ENCODE results near the gene TMEM52.

Gene TMEM52

GRCh38 chr1:1914101-1914970 lies 4.7 kb downstream of the TMEM52 start:
- no peak for DNase-seq

DNA sequence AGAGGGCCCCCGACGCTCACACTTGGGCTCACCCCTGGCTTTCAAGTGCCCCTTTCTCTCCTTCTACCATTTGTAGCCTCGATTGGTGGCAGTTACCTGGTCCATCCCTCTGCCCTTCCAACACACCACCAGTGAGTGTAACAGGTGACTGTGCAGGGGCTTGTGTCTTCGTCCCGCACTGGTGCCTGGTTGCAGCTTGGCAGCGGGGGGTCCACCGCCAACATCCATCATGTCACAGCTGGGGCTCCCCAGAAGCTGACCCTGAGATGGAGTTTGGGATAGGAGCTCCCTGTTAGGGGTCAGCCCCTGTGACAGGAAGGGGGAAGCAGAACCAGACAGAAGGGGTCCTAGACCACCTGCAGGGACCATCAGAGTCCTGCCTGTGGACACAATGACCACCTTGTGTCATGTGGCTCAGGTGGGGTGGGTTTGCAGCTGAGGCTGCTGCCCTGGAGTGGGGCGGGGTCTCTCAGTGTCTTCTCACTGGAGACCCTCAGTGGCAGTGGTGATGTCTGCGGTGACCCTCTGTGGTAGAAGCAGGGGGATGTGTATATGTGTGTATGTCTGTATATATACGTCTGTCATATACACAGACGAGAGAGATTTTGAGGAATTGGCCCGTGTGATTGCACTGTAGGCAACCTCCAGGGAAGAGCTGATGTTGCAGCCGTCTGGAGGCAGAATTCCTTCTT lies 7.6 kb downstream of the TMEM52 start:
- DNase-seq, result no peak

DNA sequence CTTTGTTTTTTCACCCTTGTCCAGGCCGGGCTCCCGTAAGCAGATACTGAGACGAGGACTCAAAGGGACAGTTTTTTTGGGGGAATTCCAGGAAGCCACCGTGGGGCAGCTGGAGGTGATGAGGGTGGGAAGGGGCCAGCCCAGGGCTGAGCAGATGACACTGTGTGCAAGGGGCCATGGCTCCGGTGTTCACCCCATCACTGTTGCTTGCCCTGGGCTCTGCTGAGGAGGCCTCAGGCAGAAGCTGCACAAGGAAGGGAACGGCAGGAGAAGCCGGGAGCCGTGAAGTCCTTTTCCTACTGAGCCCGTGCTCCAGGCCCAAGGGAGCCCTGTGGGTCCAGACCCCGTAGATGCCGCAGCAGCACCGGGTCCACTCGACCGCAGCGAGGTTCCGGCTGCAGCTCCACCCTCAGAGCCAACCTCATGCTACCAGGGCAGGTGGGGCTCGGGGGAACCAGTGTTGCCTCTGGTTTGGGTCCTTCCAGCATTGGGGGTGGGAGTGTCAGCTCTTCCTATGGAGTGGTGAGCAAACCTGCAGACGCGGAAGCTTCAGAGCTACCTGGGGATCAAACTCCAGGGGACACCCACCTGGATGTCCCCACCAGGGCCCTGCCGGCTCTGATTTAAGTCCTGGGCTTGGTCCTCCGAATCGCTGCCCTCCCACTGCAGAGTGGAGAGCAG lies 8.3 kb downstream of the TMEM52 start:
- DNase-seq, result no peak

DNA sequence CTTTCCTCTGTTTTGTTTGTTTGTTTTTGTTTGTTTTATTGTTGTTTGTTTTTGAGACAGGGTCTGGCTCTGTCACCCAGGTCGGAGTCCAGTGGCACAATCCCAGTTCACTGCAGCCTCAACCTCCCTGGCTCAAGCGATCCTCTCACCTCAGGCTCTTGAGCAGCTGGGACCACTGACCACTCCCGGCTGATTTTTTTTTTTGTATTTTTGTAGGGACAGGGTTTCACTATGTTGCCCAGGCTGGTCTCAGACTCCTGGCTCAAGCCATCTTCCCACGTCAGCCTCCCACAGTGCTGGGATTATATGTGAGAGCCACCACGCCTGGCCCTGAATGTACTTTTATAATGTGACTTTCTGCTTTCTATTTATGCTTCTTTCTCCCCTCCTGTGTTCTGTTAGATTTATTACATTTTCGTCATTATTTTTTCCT lies 9.0 kb downstream of the TMEM52 start:
- DNase-seq, result no peak

- DNase-seq, result no peak
These were observed 10.6 kb downstream of the TMEM52 start for GRCh38 chr1:1908506-1908791.

DNA sequence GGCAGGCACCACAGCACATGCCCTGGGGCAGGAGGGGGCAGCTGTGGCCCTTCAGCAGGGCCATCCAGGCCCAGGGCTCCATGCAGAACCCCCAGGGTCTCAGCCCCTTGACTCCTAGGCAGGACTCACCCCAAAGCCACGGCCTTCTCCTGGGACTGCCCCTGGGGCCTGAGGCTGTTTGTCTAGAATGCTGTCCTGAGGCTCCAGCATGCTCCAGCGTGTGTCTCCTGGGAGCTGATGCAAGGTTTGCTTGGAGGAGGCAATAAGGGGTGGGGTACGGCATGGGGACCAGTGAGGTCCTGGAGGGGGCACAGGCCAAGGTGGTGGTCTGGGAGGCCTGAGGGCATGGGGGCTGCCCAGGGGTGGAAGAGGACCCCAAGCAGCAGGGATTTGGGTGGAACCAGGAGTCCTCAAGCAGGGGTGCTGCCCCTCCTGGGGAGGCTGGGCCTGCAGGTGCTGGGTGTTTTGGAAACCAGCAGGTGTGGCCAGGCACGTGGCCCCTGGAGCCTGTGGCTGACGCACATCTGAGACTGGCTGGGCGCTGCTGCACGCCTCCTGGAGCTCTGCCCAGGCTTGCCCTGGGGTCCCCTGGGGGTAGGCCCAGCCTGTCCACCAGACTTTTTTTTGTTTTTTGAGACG lies 11.9 kb downstream of the TMEM52 start:
- no peak for DNase-seq

- peak; percentile 50 for DNase-seq
These were observed 12.6 kb downstream of the TMEM52 start for GRCh38 chr1:1906185-1907097.

- no peak for DNase-seq
These were observed 15.9 kb downstream of the TMEM52 start for GRCh38 chr1:1903224-1903623.

DNA sequence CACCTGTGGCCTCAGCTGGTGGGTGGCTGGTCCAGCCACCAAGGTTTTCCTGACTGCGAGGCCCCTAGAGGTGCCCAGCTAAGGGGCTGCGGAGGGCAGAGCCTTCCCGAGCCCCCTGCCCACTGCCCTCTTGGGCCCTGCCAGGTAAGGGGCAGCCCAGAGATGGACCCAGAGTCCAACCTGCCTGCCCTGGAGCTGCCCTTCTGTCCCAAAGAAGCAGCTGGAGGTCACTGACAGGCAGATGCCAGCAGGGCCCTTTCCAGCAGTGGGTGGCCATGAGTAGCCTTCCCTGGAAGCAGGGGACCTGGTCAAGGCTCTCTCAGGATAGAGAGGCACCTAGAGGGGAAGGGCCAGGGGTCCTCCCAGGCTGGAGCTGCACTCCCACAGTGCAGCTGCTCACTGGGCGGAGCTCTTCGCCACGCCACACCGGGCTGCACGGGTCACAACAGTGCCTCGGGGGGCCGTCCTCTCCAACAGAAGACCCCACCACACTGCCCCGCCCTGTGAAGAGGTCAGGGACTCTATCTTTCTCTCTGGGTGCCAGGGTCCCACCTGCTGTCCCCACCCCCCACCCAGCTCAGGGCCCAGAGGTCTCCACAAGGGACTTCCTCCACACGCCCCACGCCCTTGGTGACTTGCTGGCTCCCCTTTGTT lies 17.3 kb downstream of the TMEM52 start:
- DNase-seq, result no peak

DNA sequence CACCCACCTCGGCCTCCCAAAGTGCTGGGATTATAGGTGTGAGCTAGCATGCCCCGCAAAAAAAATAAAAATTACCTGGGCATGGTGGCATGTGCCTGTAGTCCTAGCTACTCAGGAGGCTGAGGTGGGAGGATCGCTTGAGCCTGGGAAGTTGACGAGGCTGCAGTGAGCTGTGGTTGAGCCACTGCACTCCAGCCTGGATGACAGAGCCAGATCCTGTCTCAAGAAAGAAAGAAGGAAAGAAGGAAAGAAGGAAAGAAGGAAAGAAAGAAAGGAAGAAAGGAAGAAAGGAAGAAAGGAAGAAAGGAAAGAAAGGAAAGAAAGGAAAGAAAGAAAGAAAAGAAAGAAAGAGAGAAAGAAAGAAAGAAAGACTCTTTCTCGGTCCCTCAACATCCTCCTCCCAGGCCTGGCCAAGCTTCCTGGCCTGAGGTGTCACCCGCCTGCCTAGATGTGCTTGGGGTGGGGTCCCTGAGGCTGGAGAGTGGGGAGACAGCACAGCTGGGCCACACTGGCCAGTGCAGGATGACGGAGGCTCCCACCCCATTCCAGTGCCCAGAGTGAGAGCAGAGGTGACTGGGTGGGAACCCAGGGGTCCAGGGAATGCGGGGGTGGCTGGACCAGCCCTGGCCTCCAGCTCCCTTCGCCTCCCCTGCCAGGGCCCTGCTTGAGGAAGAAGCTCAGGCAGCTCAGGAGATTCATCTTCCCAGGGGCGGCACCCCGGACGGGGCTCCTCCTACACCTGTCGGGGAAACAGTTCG lies 18.0 kb downstream of the TMEM52 start:
- DNase-seq, result no peak

DNA sequence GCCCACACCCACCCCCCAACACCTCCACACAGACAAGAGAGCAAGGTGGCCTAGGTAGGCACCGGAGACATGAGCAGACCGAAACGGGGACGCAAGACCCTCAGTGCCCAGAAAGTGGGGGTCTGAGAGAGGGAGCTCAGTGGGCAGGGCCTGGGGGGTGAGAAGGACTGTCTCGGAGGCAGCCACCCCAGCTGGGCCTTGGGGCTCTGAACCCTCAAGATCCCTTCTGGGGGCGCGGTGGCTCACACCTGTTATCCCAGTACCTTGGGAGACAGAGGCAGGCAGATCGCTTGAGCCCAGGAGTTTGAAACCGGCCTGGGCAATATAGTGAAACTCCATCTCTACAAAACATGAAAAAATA lies 19.1 kb downstream of the TMEM52 start:
- DNase-seq, result no peak

DNA sequence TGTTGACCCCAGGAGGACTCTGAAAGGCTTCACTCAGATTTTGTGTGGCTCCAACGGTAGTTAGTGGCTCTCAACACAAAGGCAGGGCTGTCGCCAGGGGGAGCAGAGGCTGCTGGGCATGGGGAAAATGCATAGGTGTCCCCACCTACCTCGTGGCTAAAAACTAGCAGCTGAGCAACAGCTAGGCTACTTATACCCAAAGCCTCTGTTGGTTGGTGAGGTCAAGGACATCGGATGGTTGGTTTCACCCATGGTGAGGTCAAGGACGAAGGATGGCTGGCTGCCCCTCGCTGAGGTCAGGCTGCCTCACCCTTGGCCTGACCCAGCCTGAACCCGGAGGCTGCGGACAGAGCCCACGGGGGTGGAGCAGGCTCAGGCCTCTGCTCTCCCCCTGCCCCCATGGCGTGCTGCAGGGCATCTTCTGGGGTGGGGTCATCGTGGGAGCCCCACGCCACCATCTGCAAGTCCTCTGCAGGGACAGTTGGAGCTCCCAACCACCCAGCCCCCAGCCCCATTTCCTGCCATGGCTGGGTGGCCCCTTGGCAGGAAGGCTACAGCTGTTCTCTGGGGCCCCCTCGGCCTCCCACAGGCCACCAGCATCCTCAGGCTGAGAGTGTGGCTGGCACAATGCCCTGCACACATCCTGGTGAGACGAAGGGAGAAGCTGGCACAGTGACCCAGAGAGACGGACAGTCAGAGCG lies 19.7 kb downstream of the TMEM52 start:
- no peak for DNase-seq

DNA sequence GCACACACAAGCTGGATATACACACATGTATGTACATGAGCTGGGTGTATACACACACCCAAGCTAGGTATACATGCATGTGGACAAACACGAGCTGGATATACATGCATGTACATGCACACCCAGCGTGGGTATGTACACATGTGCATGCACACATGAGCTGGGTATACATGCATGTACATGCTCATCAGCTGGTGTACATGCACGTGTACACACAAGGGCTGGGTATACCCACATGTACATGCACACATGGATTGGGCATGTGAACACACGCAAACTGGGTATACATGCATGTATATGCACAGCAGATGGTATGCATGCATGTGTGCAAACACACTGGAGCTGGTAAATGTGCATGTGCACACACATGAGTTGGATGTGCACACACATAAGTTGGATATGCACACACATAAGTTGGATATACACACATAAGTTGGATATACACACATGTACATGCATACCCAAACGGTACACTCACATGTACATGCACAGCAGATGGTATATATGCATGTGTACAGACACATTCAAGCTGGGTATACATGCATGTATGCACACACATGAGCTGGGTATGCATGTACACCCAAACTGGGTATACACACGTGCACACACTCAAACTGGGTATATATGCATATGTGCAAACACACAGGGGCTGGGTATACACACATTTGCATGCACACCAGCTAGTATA lies 20.7 kb downstream of the TMEM52 start:
- no peak for DNase-seq

GRCh38 chr1:1895456-1896336 lies 23.4 kb downstream of the TMEM52 start:
- DNase-seq, result no peak

DNA sequence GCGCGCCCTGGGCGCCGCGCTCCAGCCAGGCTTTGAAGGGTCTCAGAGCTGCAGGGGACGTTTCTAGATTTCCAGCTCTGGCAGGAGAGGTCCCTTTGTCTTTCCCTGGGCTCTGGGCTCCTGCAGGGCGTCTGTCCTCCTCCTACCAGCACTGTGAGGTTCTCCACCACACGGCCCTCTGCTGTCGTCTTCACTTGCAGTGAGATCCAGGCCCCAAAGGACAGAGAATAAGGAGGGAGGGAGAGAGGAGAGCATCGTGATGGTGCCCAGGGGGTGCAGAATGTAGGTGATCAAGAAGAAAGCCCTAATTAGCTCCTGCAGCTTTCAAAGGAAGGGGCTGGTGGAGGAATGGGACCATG lies 24.0 kb downstream of the TMEM52 start:
- DNase-seq, result no peak

- DNase-seq, result no peak
These were observed 24.6 kb downstream of the TMEM52 start for GRCh38 chr1:1894354-1895059.

GRCh38 chr1:1893997-1894353 lies 25.1 kb downstream of the TMEM52 start:
- no peak for DNase-seq

GRCh38 chr1:1893291-1893985 lies 25.6 kb downstream of the TMEM52 start:
- no peak for DNase-seq
